ENCODE data around the gene TOMM34. TPM values are rescaled to one million over a fixed set of nuclear protein-coding genes. Genes with fewer than 3 reads are reported as not detected.
A peak's percentile ranks its signal among the peaks of the same experiment; 100 is the strongest.

Gene TOMM34
- total and polyA plus RNA-seq, 2 experiments from 2014 or later, result 32.0 to 50.0 TPM

DNA sequence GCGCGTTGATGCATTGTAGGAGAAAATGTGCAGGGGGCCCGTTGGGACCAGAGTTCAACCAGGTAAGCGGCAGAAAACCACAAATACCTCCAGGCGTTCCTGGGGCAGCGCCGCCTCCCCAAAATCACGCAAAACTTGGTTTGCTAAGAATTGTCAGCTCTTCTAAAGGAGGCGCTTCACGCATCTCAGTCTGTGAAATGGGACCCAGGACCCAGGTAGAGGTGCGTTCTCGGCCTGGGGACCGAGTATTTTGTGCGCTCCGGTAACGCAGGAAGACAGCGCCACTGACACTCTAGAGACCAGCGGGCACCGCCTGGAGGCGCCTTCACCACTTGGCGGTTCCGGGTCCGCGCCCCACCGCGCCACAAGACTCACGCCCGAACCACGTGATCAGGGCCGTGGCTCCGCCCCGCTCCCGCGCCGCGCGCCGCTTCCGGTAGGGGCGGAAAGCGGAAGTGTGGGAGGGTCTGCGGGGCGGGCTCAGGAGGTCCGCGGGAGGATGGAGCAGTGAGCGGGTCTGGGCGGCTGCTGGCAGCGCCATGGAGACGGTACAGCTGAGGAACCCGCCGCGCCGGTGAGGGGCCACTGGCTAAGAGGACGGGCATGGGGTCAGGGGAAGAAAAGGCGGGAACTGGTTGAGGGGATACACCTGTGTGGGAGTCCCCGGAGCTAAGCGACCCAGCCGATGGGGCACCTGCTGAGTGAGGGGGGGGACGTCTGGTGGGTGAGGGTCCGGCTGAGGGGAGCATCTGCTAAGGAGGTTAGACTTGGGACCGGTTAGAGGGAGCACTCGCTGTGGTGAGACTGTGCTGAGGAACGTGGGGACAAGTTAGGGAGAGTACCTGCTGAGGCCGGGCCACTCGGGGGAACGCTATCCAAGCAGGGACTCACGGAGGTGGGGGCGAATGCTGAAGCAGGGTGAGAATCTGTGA lies 6.1 kb upstream of the TOMM34 start, which contains the start of gene STK4:
STK4 (plus strand) TSS at position 483 of the 932 bp plus-strand sequence; CDS start at position 540, 57 bp downstream.
- peak within 1 kb of the TSS; percentile 85 for H3K27ac ChIP-seq
- H3K36me3 ChIP-seq (replicated peaks; ENCODE audit: insufficient read depth, low read depth), result no peaks in the 10 kb centered on the region
- TF ChIP-seq EZH2 (IDR thresholded peaks at IDR 0.05; ENCODE audit: borderline replicate concordance) (no peak), EZH2phosphoT487 (IDR thresholded peaks at IDR 0.05; ENCODE audit: low read depth, severe bottlenecking, unreplicated experiment) (no peak)
- TF ChIP-seq, protein P1, sequence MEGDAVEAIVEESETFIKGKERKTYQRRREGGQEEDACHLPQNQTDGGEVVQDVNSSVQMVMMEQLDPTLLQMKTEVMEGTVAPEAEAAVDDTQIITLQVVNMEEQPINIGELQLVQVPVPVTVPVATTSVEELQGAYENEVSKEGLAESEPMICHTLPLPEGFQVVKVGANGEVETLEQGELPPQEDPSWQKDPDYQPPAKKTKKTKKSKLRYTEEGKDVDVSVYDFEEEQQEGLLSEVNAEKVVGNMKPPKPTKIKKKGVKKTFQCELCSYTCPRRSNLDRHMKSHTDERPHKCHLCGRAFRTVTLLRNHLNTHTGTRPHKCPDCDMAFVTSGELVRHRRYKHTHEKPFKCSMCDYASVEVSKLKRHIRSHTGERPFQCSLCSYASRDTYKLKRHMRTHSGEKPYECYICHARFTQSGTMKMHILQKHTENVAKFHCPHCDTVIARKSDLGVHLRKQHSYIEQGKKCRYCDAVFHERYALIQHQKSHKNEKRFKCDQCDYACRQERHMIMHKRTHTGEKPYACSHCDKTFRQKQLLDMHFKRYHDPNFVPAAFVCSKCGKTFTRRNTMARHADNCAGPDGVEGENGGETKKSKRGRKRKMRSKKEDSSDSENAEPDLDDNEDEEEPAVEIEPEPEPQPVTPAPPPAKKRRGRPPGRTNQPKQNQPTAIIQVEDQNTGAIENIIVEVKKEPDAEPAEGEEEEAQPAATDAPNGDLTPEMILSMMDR (IDR thresholded peaks at IDR 0.05; ENCODE audit: poor library complexity), result peak; percentile 41
- H3K79me2 ChIP-seq, result peaks cover 44% of the 10 kb centered on the region
- no peaks in the 10 kb centered on the region for H3K27me3 ChIP-seq
- no peaks in the 10 kb centered on the region for H3K9me2 ChIP-seq (replicated peaks; ENCODE audit: insufficient read depth)
- peaks cover 13% of the 10 kb centered on the region for H3K4me1 ChIP-seq (ENCODE audit: insufficient read depth)
- H2AFZ ChIP-seq, result peak within 1 kb of the TSS; percentile 95
- H3K9me3 ChIP-seq (ENCODE audit: low read depth), result no peaks in the 10 kb centered on the region
- H3K4me2 ChIP-seq, result peak within 1 kb of the TSS; percentile 84
- WGBS (ENCODE audit: low lambda C conversion rate, missing lambda C conversion rate), result 2% methylated on average over 65 of the region's 68 CpGs
- DNase-seq (ENCODE audit: low spot score), result peak; percentile 98
- peak within 1 kb of the TSS; percentile 59 for H3K4me3 ChIP-seq
- no peaks in the 10 kb centered on the region for H4K20me1 ChIP-seq (ENCODE audit: insufficient read depth, poor library complexity, severe bottlenecking)

DNA sequence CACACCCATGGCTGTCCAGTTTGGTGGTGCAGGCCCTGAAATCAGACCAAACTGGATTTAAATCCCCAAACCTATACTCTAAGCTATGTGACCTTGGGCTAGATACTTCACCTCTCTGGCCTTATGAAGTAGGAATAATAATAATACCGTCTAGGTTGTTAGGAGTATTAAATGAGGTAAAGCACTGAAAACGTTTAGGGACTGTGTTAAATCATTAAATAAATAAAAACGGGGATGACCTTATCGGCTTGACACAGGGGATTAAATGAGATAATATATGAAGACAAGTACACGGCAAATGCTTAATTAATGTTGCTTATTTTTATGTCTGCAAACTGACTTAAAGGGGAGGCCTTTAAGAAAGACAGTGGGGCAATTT lies 5.4 kb upstream of the TOMM34 start:
- TF ChIP-seq EZH2phosphoT487 (IDR thresholded peaks at IDR 0.05; ENCODE audit: low read depth, severe bottlenecking, unreplicated experiment), result no peak
- no peak for TF ChIP-seq EZH2 (IDR thresholded peaks at IDR 0.05; ENCODE audit: borderline replicate concordance)
- TF ChIP-seq, protein P1 (IDR thresholded peaks at IDR 0.05; ENCODE audit: poor library complexity), result no peak
- H3K27me3 ChIP-seq, result no peaks in the 10 kb centered on the region
- H3K4me1 ChIP-seq (ENCODE audit: insufficient read depth), result peaks cover 18% of the 10 kb centered on the region
- peak overlapping the region; percentile 84 for H3K4me2 ChIP-seq
- DNase-seq (ENCODE audit: low spot score), result no peak
- H3K9me2 ChIP-seq (replicated peaks; ENCODE audit: insufficient read depth), result no peaks in the 10 kb centered on the region
- no peaks in the 10 kb centered on the region for H4K20me1 ChIP-seq (ENCODE audit: insufficient read depth, poor library complexity, severe bottlenecking)
- 46% methylated on average over 5 of the region's 5 CpGs for WGBS (ENCODE audit: low lambda C conversion rate, missing lambda C conversion rate)
- H3K36me3 ChIP-seq (replicated peaks; ENCODE audit: insufficient read depth, low read depth), result no peaks in the 10 kb centered on the region
- peak overlapping the region; percentile 85 for H3K27ac ChIP-seq
- H3K9me3 ChIP-seq (ENCODE audit: low read depth), result no peaks in the 10 kb centered on the region
- H3K79me2 ChIP-seq, result peaks cover 39% of the 10 kb centered on the region
- H2AFZ ChIP-seq, result peak overlapping the region; percentile 95
- H3K4me3 ChIP-seq, result peak overlapping the region; percentile 35

DNA sequence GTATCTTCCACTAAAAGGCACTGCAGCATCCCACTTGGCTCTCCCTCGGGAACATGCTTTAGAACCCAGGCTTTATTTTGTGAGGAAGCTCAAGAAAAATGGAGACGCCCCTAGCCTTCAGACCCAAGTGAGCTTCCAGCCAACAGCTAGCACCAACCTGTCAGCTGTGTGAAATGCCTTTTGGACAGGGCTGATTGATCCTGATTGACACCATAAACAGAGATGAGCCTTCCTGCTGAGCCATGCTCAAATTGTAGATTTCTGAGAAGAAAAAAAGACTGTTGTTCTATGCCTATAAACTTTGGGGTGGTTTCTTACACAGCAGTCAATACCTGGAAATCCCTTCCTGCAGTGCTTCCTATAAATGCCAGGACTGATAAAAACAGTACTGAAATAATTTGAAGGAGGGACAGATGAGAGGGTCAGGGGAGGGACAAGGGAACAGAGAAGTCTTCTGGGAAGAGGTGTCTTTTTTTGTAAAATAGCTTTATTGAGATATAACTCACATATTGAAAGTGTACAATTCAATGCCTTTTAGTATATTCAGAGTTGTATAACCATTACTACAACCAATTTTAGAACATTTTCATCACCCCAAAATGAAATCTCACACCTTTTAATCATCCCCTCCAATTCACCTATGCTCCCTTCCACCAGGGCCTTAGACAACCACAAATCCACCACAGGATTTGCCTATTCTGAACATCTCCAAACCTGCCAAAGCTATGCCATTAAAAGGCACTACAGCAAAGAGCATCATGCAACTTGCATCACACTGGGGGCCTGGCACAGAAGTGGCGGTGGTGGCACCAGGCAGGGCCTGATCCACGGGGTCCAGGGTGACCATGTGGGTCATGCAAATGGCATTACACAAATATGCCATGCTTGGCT lies 3.4 kb upstream of the TOMM34 start:
- no peaks in the 10 kb centered on the region for H3K27me3 ChIP-seq
- WGBS (ENCODE audit: low lambda C conversion rate, missing lambda C conversion rate), result 88% methylated on average over 4 of the region's 4 CpGs
- H3K9me2 ChIP-seq (replicated peaks; ENCODE audit: insufficient read depth), result no peaks in the 10 kb centered on the region
- H3K4me3 ChIP-seq, result no peak overlapping the region
- peaks cover 34% of the 10 kb centered on the region for H3K79me2 ChIP-seq
- H3K36me3 ChIP-seq (replicated peaks; ENCODE audit: insufficient read depth, low read depth), result no peaks in the 10 kb centered on the region
- H3K4me2 ChIP-seq, result no peak overlapping the region
- TF ChIP-seq, protein P1 (IDR thresholded peaks at IDR 0.05; ENCODE audit: poor library complexity), result no peak
- TF ChIP-seq EZH2phosphoT487 (IDR thresholded peaks at IDR 0.05; ENCODE audit: low read depth, severe bottlenecking, unreplicated experiment) (no peak), EZH2 (IDR thresholded peaks at IDR 0.05; ENCODE audit: borderline replicate concordance) (no peak)
- no peak overlapping the region for H2AFZ ChIP-seq
- DNase-seq (ENCODE audit: low spot score), result no peak
- H4K20me1 ChIP-seq (ENCODE audit: insufficient read depth, poor library complexity, severe bottlenecking), result no peaks in the 10 kb centered on the region
- no peaks in the 10 kb centered on the region for H3K9me3 ChIP-seq (ENCODE audit: low read depth)
- no peak overlapping the region for H3K27ac ChIP-seq
- peaks cover 27% of the 10 kb centered on the region for H3K4me1 ChIP-seq (ENCODE audit: insufficient read depth)
